HT1080 (cell line): ENCODE measurements around the gene ITSN2. TPM values are rescaled to one million over a fixed set of nuclear protein-coding genes. Genes with fewer than 3 reads are reported as not detected.

ENCODE experiments used
- DNase-seq: peaks from one replicate; pipeline ENCODE4 v3.0.0-alpha.2; 2015; ENCODE audit warnings: low read depth
- total RNA-seq: library from RNA; depleted of rRNA; stranded (reverse); fragments of >200 nt; shearing (Covaris generic); gene quantifications from 2 replicates; pipeline ENCODE4 v1.2.3, GENCODE V29; 2014

The ITSN2 gene
- total RNA-seq, 1 experiment from 2014 or later = 29.9 TPM

DNA sequence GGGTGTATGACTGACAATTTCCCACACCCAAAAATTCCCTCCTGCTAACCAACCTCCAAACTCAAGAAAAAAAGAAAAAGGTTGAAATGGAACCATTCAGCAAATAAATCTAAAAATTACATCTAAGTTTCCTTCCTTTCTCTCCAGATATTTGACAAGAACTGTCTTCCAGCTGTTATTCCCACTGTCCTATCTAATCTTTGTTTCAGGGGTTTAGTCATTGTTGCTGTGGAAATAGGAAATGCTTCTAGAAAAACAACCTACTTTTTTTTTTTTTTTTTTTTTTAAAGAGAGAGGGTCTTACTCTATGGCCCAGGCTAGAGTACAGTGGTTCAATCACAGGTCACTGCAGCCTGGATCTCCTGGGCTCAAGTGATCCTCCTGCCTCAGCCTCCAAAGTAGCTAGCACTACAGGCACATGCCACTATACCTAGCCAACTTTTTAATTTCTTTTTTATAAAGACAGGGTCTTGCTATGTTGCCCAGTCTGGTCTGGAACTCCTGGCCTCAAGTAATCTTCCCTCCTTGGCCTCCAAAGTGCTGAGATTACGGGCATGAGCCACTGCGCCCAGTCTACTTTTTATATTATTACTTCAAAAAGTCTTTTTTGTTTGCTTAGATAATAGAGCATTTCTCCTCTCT is 88.1 kb downstream of the ITSN2 start:
- no peak for DNase-seq

DNA sequence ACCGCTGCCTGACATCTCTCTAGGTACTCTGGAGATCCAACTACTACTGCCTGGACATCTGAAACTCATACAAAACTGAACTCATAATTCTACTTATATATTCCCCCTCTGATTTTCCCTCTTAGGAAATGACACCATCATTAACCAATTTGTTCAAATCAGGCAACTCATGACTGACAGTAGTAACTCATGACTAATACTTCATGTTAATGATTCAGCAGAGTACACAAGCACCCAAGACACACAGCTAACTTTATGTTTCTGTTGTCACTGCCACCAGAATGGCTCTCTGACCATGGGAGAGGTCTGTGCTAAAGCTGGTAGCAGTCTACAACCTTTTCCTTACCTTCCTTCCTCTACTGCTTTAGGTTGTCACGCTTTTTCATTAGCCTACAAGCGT is 91.1 kb downstream of the ITSN2 start:
- peak; percentile 77 for DNase-seq

DNA sequence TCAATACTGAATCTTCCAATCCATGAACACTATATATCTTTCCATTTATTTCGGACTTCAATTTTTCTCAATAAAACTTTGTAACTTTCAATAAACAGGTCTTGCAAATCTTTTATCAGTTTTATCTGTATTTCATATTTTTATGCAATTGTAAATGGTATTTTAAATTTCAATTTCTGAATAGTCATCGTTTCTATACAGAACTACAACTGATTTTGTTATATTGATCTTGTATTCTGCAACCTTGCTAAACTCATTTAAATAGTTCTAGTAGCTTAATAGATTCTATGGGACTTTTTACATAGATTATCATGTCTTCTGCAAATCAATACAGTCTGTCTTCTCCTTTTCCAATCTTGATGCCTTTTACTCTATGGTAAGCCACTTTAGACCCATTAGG is 95.1 kb downstream of the ITSN2 start:
- no peak for DNase-seq

DNA sequence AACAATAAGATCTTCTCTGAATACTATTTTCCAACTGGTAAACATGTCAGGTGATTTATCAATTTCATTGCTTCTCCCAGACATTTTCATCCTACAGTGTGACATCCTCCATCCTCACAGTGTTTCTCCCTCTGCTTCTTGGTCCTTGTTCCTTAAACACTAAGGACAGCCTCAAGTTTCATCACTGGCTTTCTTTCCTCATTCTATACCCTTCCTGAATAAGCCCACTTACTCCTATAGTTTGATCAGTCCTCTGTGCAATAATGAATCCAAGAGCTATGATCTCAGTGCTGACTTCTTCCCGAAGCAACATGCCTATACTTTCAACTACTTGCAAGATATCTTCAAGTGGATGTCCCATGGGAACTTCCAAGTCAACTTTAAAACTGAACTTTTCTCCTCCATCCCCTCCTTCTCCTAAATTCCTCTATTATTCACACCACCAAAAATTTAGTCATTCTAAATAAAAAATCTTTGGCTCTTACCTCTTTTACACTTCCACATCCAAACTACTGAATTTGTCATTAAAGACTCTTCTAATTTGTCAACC is 97.8 kb downstream of the ITSN2 start:
- no peak for DNase-seq

DNA sequence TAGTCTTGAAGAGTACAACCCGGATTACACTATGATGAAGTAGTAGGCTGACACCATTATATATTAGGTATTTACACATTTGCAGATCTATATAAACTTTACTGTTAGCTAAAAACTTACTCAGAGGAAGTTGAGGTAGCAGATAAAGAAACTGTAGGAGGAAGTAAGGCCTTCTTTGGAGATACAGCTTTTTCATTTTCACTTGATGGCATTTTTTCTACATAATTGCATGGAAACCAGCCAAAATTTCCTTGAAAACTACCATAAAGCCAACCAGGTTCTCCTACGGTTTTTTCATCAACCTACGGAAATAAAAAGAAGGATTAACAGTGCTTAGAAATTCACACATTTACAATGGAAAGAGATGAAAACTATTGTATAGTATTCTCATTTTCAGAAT is 98.9 kb downstream of the ITSN2 start:
- no peak for DNase-seq

DNA sequence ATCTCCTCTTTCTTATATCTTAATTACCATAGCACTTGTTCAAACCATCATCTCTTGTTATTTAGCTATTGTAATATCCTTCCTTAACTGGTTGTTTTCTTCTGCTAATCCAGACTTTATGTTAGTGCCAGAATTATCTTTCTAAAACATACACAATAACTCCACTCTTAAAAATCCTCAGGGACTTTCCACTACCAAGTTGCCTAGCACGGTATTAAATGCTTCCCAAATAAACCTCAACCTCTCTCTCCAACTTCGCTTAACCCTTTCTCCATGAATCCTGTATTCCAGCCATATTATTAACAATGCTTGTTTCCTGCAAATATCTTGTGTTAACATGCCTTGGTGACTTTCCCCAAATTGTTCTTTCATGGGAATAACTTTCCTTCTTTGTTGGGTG is 101.0 kb downstream of the ITSN2 start:
- DNase-seq = no peak

GRCh38 chr2:24258718-24259117 is 101.6 kb downstream of the ITSN2 start:
- DNase-seq = no peak

GRCh38 chr2:24253303-24253919 is 106.9 kb downstream of the ITSN2 start:
- peak; percentile 45 for DNase-seq

DNA sequence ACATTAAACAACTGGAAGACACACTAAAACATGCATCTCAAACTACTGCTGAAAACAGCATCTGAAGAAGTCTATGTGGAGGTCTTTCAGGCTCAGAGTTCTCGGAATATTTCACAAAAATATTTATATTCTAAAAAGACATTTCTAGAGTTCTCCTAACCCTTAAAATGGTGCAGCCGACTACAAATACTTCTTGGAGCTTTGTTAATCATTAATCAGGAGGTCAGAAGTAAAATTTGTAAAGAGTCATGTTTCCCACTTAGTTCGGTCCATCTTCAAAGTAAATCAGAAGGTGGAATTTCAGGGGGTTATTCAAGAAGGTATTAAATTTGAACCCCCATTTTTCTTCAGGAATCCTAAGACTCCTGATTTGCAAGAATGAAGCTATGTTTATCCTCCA is 112.7 kb downstream of the ITSN2 start:
- DNase-seq = no peak

- DNase-seq = no peak
These were observed 113.2 kb downstream of the ITSN2 start for GRCh38 chr2:24247164-24247563.

GRCh38 chr2:24245986-24246776 is 114.2 kb downstream of the ITSN2 start:
- no peak for DNase-seq

DNA sequence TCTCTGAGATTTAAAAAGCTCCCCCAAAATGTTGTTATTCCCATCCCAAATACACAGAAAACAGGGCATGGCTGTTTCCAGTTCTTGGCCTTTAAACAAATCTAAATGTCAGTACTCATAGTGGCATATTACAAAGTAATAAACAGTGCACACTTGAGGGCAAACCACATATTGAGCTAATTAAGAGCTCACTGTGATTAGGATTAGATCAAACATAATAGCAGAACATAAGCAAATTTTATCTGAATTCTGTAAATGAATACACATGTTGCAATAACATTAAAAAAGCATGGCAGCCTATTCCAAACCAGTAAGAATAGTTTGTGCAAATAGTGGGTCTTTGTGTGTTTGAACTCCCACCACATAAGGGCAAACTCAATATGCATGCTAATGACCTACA is 118.8 kb downstream of the ITSN2 start:
- no peak for DNase-seq

- DNase-seq = no peak
These were observed 120.8 kb downstream of the ITSN2 start for GRCh38 chr2:24239553-24239952.

DNA sequence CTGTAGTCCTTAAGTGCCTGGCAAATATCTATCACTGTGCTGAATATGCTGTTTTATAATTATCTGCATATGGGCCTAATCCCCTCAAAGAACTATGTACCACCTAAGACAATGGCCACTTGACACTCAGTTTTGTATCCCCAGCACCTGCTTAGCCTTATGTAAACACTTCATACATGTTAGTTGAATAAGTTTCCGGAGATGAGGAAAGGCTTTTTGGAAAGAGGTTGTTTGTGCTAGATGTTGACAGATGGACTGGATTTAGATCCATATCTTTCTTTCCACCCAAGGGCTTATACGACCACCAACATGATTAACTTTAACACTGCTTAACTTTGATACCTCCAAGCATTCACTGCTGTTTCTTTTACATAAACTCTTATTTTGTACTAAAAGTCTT is 122.2 kb downstream of the ITSN2 start:
- DNase-seq = no peak

DNA sequence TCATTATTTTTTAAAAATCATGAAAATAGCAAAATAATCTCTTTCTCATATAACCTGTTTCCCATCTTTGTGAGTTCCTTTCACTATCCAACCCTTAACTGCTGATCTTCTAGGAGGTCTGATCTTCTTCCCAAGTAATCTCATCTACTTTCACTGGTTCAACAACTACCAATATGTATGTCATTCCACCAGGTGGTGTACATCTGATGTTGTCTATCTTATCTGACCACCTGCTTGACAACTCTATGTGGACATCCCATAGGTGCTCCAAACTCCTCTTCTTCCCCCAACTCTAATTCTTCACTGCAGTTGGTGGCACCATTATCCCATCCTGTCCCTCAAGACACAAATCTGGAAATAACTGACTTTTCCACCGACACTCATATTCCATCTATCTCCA is 123.0 kb downstream of the ITSN2 start:
- DNase-seq = no peak

GRCh38 chr2:24233321-24233720 is 127.0 kb downstream of the ITSN2 start:
- no peak for DNase-seq

DNA sequence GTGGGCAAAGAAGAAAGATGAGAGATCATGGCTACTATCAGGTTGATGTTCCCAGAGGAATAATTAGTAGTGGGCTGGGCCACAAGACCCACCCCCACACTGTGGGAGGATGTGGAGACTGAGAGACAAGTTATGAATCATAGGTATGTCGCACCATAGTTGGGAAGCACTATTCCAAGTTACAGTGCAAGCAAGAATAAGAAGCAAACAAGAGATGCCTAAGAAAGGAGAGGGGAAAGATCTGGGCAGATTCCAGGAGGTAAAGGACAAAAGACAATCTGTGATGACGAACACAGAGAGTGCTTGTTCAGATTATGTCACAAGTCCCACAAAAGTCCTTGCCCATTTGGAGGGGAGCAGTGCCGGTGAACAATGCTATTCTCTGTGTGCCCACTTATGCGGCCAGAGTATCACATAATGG is 128.9 kb downstream of the ITSN2 start:
- peak; percentile 70 for DNase-seq

GRCh38 chr2:24228470-24228869 is 131.9 kb downstream of the ITSN2 start:
- no peak for DNase-seq

DNA sequence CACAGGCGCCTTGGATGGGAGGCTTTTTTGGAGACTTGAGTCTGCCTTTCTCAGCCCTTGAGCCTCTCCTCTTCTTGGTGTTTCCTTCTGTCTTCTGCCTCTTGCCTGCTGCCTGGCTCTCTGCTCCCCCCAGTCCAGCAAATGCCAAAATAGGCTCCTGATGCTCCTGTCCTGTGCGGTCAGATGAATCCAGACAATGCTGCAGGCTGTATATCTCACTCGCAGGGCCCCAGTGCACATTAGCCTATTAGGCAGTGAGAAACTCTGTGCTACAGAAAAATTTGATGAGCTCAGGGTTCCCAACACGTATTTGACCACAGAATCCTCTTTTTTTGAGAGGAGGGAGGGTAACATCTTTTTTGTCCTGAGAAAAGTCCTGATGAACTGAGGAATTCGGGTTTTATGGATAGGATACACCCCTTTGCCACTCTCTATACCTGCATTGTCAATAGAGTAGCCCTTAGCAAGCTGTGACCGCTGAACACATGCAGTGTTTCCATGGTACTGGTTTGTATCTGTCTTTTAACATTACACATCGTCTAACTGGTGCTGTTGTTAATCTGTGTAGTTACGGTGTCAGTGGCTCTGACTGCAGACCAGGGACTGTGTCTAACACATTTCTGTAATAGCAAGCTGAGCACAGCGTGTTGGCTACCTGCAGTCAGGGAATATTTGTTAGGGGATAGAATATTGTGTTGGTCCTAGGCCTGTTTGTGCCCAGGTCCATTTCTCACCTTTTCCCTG is 134.7 kb downstream of the ITSN2 start:
- no peak for DNase-seq

- no peak for DNase-seq
These were observed 137.4 kb downstream of the ITSN2 start for GRCh38 chr2:24222946-24223345.

DNA sequence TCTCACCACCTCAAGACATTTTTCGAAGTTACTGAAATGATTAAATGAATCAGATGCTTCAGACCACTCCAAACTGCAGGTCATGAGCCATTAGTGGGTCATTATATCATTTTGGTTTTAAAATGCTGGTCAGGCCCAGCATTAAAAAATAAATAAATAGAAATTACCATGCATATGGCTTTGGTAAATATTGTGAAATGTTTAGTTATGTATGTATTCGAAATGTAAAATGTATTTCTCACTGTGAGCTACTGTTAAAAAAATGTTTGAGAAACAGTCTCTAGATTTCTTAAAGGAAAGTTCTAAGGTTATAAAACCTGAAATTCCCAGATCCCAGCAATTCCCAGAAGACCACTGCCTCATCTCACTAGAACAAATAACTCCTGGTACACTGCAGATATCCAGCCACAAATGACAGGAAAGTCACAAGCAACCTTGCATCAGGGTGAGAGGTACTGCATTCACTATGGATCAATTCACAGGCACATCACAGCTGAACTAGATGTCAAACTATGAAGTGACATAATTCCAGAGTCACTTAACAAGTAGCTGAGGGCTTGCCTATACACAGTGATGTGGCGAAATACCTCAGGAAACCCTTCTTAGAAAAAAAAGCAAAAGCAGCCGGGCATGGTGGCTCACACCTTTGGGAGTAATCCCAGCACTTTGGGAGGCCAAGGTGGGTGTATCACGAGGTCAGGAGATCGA is 138.8 kb downstream of the ITSN2 start:
- DNase-seq = no peak
